ENCODE results near the gene FMNL2.

Gene FMNL2

DNA sequence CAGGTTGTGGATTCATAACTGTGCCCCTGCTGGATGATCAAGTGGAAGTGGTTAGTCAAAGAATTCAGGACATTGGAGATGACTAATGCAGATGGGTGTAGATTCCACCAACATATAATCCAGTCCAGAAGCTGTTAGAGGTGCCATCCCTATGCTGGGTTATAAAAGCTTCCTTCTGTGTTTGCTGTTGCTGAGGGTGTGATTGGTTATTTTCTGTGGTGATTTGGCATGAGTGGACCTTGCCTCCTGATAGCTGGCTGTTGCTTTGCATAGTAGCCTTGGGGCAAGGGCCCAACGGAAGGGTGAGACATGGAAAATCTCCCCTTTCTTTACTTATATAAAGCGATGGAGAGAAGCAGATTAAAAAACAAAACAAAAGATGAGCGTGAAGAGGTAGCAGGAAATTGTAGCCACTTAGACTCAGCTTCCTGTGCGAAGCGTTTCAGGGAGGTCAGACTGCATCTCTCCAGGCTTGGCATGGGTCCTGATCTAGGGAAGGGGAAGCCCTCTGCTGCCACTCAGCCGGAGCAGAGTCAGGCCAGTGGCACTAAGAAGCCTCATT lies 190.4 kb downstream of the FMNL2 start:
- no peaks in the 10 kb centered on the region for H3K27me3 Mint-ChIP-seq
- H3K4me3 Mint-ChIP-seq: no peak overlapping the region
- no peak overlapping the region for H3K27ac Mint-ChIP-seq
- H3K36me3 Mint-ChIP-seq: no peaks in the 10 kb centered on the region
- DNase-seq (no peak), ATAC-seq (replicated peaks) (no peak)
- H3K4me1 Mint-ChIP-seq: peaks cover 0 to 5% of the 10 kb centered on the region in 2 donors
- H3K9me3 Mint-ChIP-seq: no peaks in the 10 kb centered on the region

- Mint-ChIP-seq H3K36me3 (no peaks in the 10 kb centered on the region), H3K4me3 (no peak overlapping the region), H3K27me3 (peaks cover 0 to 4% of the 10 kb centered on the region in 2 donors), H3K4me1 (peaks cover 0 to 5% of the 10 kb centered on the region in 2 donors), H3K9me3 (no peaks in the 10 kb centered on the region), H3K27ac (no peak overlapping the region)
- no peak for ATAC-seq (replicated peaks)
- no peak for DNase-seq
Observed at GRCh38 chr2:152529420-152530115, 194.6 kb downstream of the FMNL2 start.

DNA sequence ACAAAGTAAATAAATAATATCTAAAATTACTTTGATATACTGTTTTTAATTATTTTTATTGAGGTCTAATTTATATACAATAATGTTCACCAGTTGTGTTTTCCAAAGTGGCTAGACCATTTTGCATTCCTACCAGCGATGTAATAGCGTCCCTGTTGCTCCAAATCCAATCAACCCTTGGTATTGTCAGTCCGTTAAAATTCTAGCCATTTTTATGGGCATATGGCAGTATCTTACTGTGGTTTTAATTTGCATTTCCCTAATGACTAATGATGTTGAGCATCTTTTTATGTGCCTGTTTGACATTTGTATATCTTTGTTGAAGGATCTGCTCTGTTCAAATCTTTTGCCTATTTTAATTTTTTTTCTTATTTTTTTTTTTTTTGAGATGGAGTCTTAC lies 197.3 kb downstream of the FMNL2 start:
- no peak for DNase-seq
- no peaks in the 10 kb centered on the region for H3K36me3 Mint-ChIP-seq
- ATAC-seq (replicated peaks): no peak
- no peaks in the 10 kb centered on the region for H3K9me3 Mint-ChIP-seq
- H3K4me3 Mint-ChIP-seq: no peak overlapping the region
- no peak overlapping the region for H3K27ac Mint-ChIP-seq
- peaks cover 6 to 9% of the 10 kb centered on the region in 2 donors for H3K27me3 Mint-ChIP-seq
- H3K4me1 Mint-ChIP-seq: no peaks in the 10 kb centered on the region

- no peak for DNase-seq
- H3K4me3 Mint-ChIP-seq: no peak overlapping the region
- H3K9me3 Mint-ChIP-seq: no peaks in the 10 kb centered on the region
- ATAC-seq (replicated peaks): no peak
- H3K4me1 Mint-ChIP-seq: no peaks in the 10 kb centered on the region
- H3K36me3 Mint-ChIP-seq: peaks cover 0 to 4% of the 10 kb centered on the region in 2 donors
- H3K27me3 Mint-ChIP-seq: peaks cover 6 to 13% of the 10 kb centered on the region in 2 donors
- H3K27ac Mint-ChIP-seq: no peak overlapping the region
Observed at GRCh38 chr2:152534460-152535135, 199.6 kb downstream of the FMNL2 start.

DNA sequence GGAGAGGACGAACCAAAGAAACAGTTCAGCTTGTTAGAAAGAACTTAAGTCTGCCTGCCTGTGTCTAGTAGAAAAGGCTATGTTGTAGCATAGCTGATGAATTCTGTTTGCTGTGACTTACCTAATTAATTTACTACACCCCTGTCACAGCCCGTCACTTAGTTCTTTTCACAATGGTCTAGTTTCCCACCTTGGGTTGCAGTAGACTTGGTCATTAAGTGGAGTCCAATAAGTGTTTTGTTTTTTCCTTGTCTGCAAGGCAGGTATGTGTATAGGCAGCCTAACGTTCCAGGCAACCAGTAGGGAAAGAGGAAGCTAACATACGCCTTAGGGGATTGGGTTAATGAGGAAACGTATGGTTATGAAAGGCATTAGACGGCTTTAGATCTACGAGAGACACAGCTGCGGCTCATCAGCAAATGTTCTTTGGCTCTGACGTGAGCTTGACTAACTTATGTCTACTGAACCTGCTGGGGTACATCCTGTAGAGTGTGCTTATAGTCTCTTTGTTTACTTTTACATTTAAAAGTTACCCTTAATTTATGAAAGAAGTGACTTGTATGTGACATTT lies 202.2 kb downstream of the FMNL2 start:
- H3K9me3 Mint-ChIP-seq: no peaks in the 10 kb centered on the region
- H3K27me3 Mint-ChIP-seq: peaks cover 6 to 13% of the 10 kb centered on the region in 2 donors
- H3K4me1 Mint-ChIP-seq: no peaks in the 10 kb centered on the region
- peaks cover 0 to 4% of the 10 kb centered on the region in 2 donors for H3K36me3 Mint-ChIP-seq
- DNase-seq: no peak
- no peak for ATAC-seq (replicated peaks)
- no peak overlapping the region for H3K27ac Mint-ChIP-seq
- H3K4me3 Mint-ChIP-seq: no peak overlapping the region

- ATAC-seq (replicated peaks): no peak
- no peak overlapping the region for H3K27ac Mint-ChIP-seq
- no peaks in the 10 kb centered on the region for H3K4me1 Mint-ChIP-seq
Observed at GRCh38 chr2:152539424-152539823, 204.4 kb downstream of the FMNL2 start.

GRCh38 chr2:152541712-152542111 lies 206.7 kb downstream of the FMNL2 start:
- peaks cover 0 to 5% of the 10 kb centered on the region in 2 donors for H3K27me3 Mint-ChIP-seq
- H3K4me3 Mint-ChIP-seq: no peak overlapping the region
- ATAC-seq (replicated peaks): no peak
- H3K27ac Mint-ChIP-seq: no peak overlapping the region
- no peaks in the 10 kb centered on the region for H3K4me1 Mint-ChIP-seq
- H3K9me3 Mint-ChIP-seq: no peaks in the 10 kb centered on the region
- no peak for DNase-seq
- H3K36me3 Mint-ChIP-seq: peaks cover 3 to 4% of the 10 kb centered on the region in 2 donors

More at GRCh38 chr2:152539424-152539823, 204.4 kb downstream of the FMNL2 start:
- Mint-ChIP-seq H3K27me3 (peaks cover 6 to 10% of the 10 kb centered on the region in 2 donors), H3K36me3 (peaks cover 2 to 4% of the 10 kb centered on the region in 2 donors), H3K4me3 (no peak overlapping the region), H3K9me3 (no peaks in the 10 kb centered on the region)
- DNase-seq: no peak

- peaks cover 3 to 4% of the 10 kb centered on the region in 2 donors for H3K36me3 Mint-ChIP-seq
- no peaks in the 10 kb centered on the region for H3K9me3 Mint-ChIP-seq
- ATAC-seq (replicated peaks) (peak in 1 of 2 donors; percentile 23), DNase-seq (no peak)
- no peak overlapping the region for H3K27ac Mint-ChIP-seq
- H3K27me3 Mint-ChIP-seq: peaks cover 0 to 5% of the 10 kb centered on the region in 2 donors
- no peaks in the 10 kb centered on the region for H3K4me1 Mint-ChIP-seq
- no peak overlapping the region for H3K4me3 Mint-ChIP-seq
Observed at GRCh38 chr2:152542337-152542994, 207.5 kb downstream of the FMNL2 start.

GRCh38 chr2:152542995-152543481 lies 208.1 kb downstream of the FMNL2 start:
- no peaks in the 10 kb centered on the region for H3K9me3 Mint-ChIP-seq
- H3K36me3 Mint-ChIP-seq: peaks cover 0 to 3% of the 10 kb centered on the region in 2 donors
- no peak overlapping the region for H3K4me3 Mint-ChIP-seq
- no peak for ATAC-seq (replicated peaks)
- H3K27me3 Mint-ChIP-seq: peaks cover 0 to under 1% of the 10 kb centered on the region in 2 donors
- no peak for DNase-seq
- no peak overlapping the region for H3K27ac Mint-ChIP-seq
- H3K4me1 Mint-ChIP-seq: peaks cover 0 to 2% of the 10 kb centered on the region in 2 donors

DNA sequence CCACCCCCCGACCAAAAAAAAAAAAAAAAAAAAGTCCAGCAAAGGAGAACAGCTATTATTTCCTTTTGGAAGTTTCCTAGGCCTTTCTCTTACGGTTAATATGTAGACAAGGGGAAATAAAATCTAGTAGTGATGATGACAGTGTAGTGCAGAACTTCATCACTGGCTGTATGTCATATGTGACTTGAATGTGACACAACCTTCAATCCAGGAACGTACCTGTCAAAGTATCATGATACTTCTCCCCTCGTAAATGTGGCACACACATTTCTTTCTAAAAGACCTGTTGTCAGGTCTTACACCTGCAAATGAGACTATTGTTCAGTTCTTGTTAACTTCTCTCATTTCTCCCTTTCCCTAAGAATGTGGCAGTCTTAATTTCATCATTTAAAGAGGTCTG lies 208.7 kb downstream of the FMNL2 start:
- peaks cover 0 to 2% of the 10 kb centered on the region in 2 donors for H3K4me1 Mint-ChIP-seq
- no peaks in the 10 kb centered on the region for H3K9me3 Mint-ChIP-seq
- no peak overlapping the region for H3K27ac Mint-ChIP-seq
- no peak overlapping the region for H3K4me3 Mint-ChIP-seq
- DNase-seq (no peak), ATAC-seq (replicated peaks) (no peak)
- no peaks in the 10 kb centered on the region for H3K27me3 Mint-ChIP-seq
- H3K36me3 Mint-ChIP-seq: peaks cover 0 to 3% of the 10 kb centered on the region in 2 donors

- no peak for DNase-seq
- no peaks in the 10 kb centered on the region for H3K27me3 Mint-ChIP-seq
- no peak overlapping the region for H3K4me3 Mint-ChIP-seq
- ATAC-seq (replicated peaks): no peak
- peaks cover 0 to 2% of the 10 kb centered on the region in 2 donors for H3K4me1 Mint-ChIP-seq
- H3K36me3 Mint-ChIP-seq: peaks cover 0 to 3% of the 10 kb centered on the region in 2 donors
- no peaks in the 10 kb centered on the region for H3K9me3 Mint-ChIP-seq
- no peak overlapping the region for H3K27ac Mint-ChIP-seq
Observed at GRCh38 chr2:152544638-152545037, 209.7 kb downstream of the FMNL2 start.

DNA sequence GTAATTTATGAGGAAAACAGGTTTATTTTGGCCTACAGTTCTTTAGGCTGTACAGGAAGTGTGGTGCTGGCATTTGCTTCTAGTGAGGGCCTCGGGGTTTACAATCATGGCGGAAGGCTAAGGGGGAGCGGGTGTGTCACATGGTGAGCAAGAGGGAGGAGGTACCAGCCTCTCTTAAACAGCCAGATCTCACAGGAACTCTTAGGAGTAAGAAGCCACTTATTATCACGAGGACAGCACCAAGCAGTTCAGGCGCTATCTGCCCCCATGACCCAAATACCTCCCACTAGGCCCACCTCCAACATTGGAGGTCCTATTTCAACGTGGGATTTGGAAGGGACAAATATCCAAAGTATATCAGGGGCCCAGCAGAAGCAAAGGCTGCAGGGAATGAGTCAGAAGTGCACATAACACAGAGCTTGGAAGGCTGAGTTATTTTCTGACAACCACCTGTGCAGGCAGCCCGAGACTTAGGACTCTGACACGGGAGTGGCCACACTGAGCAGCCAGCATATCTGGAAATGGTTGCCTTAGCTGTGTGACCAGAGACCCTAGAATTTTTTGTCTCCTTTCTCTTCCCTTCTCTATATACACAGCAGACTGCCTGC lies 211.4 kb downstream of the FMNL2 start:
- H3K36me3 Mint-ChIP-seq: peaks cover 0 to 3% of the 10 kb centered on the region in 2 donors
- H3K27me3 Mint-ChIP-seq: no peaks in the 10 kb centered on the region
- H3K4me1 Mint-ChIP-seq: peaks cover 0 to 2% of the 10 kb centered on the region in 2 donors
- H3K4me3 Mint-ChIP-seq: no peak overlapping the region
- no peaks in the 10 kb centered on the region for H3K9me3 Mint-ChIP-seq
- DNase-seq: no peak
- ATAC-seq (replicated peaks): no peak
- no peak overlapping the region for H3K27ac Mint-ChIP-seq

- ATAC-seq (replicated peaks) (no peak), DNase-seq (no peak)
- Mint-ChIP-seq H3K4me1 (peaks cover 0 to 2% of the 10 kb centered on the region in 2 donors), H3K27me3 (no peaks in the 10 kb centered on the region), H3K4me3 (no peak overlapping the region), H3K9me3 (no peaks in the 10 kb centered on the region), H3K36me3 (peaks cover 0 to 3% of the 10 kb centered on the region in 2 donors), H3K27ac (no peak overlapping the region)
Observed at GRCh38 chr2:152548111-152548875, 213.3 kb downstream of the FMNL2 start.
